ENCODE data around the gene PLCB3. TPM values are rescaled to one million over a fixed set of nuclear protein-coding genes. Genes with fewer than 3 reads are reported as not detected.
"Not testable (repeated sequence)": the region's sequence is repeated elsewhere in the genome, so short reads cannot be mapped to it uniquely, and the experiment has no call there.

The PLCB3 gene
- polyA plus RNA-seq, 6 donors from 2014 or later: 0.12 to 0.55 (median 0.21) TPM; not detected in 1

- Mint-ChIP-seq H3K9me3 (no peaks in the 10 kb centered on the region), H3K4me1 (peaks cover 17 to 44% (median 40%) of the 10 kb centered on the region in 3 donors), H3K27ac (peak overlapping the region in 5 of 6 donors; percentile 62 to 99 (median 69)), H3K4me3 (peak overlapping the region; percentile 22 to 87 (median 76)), H3K36me3 (no peaks in the 10 kb centered on the region), H3K27me3 (peaks cover 51 to 76% (median 61%) of the 10 kb centered on the region in 3 donors)
- DNase-seq (no peak), ATAC-seq (ENCODE audit: low read depth in 2 of 2) (no peak)
These were observed 47.9 kb downstream of the PLCB3 start for GRCh38 chr11:64298966-64299846.

GRCh38 chr11:64299847-64300648 lies 48.7 kb downstream of the PLCB3 start, which contains the start of gene CATSPERZ:
Gene CATSPERZ (plus strand): TSS chr11:64300358. CDS start chr11:64300411, 53 bp downstream.
- no peak for ATAC-seq (ENCODE audit: low read depth in 2 of 2)
- H3K36me3 Mint-ChIP-seq: no peaks in the 10 kb centered on the region
- peaks cover 17 to 48% (median 44%) of the 10 kb centered on the region in 3 donors for H3K4me1 Mint-ChIP-seq
- peak within 1 kb of the TSS; percentile 79 to 93 (median 88) for H3K4me3 Mint-ChIP-seq
- H3K9me3 Mint-ChIP-seq: no peaks in the 10 kb centered on the region
- peaks cover 49 to 70% (median 53%) of the 10 kb centered on the region in 3 donors for H3K27me3 Mint-ChIP-seq
- H3K27ac Mint-ChIP-seq: peak within 1 kb of the TSS; percentile 88 to 99 (median 96)
- DNase-seq: no peak

GRCh38 chr11:64303109-64304031 lies 52.0 kb downstream of the PLCB3 start:
- peaks cover 21 to 53% (median 44%) of the 10 kb centered on the region in 3 donors for H3K4me1 Mint-ChIP-seq
- no peaks in the 10 kb centered on the region for H3K9me3 Mint-ChIP-seq
- H3K4me3 Mint-ChIP-seq: peak overlapping the region in 4 of 8 donors; percentile 89 to 97 (median 94)
- H3K36me3 Mint-ChIP-seq: no peaks in the 10 kb centered on the region
- H3K27me3 Mint-ChIP-seq: peaks cover 18 to 37% (median 22%) of the 10 kb centered on the region in 3 donors
- H3K27ac Mint-ChIP-seq: peak overlapping the region in 5 of 6 donors; percentile 56 to 98 (median 82)
- DNase-seq: no peak
- ATAC-seq (ENCODE audit: low read depth in 2 of 2): no peak

- Mint-ChIP-seq H3K27ac (peak overlapping the region; percentile 91 to 98 (median 95)), H3K27me3 (peaks cover 16 to 31% (median 18%) of the 10 kb centered on the region in 3 donors), H3K9me3 (no peaks in the 10 kb centered on the region), H3K36me3 (no peaks in the 10 kb centered on the region), H3K4me1 (peaks cover 21 to 47% (median 44%) of the 10 kb centered on the region in 3 donors), H3K4me3 (peak overlapping the region in 7 of 8 donors; percentile 89 to 97 (median 94))
- ATAC-seq (ENCODE audit: low read depth in 2 of 2) (no peak), DNase-seq (no peak)
These were observed 52.6 kb downstream of the PLCB3 start for GRCh38 chr11:64304032-64304315.

GRCh38 chr11:64304316-64305072 lies 53.2 kb downstream of the PLCB3 start:
- Mint-ChIP-seq H3K27me3 (peaks cover 15 to 26% (median 16%) of the 10 kb centered on the region in 3 donors), H3K27ac (peak overlapping the region; percentile 91 to 98 (median 95)), H3K36me3 (no peaks in the 10 kb centered on the region), H3K9me3 (no peaks in the 10 kb centered on the region), H3K4me1 (peaks cover 21 to 50% (median 43%) of the 10 kb centered on the region in 3 donors), H3K4me3 (peak overlapping the region; percentile 89 to 97 (median 94))
- DNase-seq: peak; percentile 83
- ATAC-seq (ENCODE audit: low read depth in 2 of 2): peak; percentile 31 to 37

GRCh38 chr11:64305075-64305690 lies 53.9 kb downstream of the PLCB3 start, which contains the start of gene ESRRA:
Gene ESRRA (plus strand): TSS chr11:64305524. CDS start chr11:64307180, 1,656 bp downstream.
- peak within 1 kb of the TSS; percentile 94 to 100 (median 98) for H3K4me3 Mint-ChIP-seq
- ATAC-seq (ENCODE audit: low read depth in 2 of 2) (peak; percentile 64 to 65), DNase-seq (peak; percentile 100)
- H3K27me3 Mint-ChIP-seq: peaks cover 9 to 19% (median 15%) of the 10 kb centered on the region in 3 donors
- no peaks in the 10 kb centered on the region for H3K9me3 Mint-ChIP-seq
- peaks cover 17 to 48% (median 36%) of the 10 kb centered on the region in 3 donors for H3K4me1 Mint-ChIP-seq
- H3K27ac Mint-ChIP-seq: peak within 1 kb of the TSS; percentile 94 to 98 (median 98)
- no peaks in the 10 kb centered on the region for H3K36me3 Mint-ChIP-seq

GRCh38 chr11:64305691-64306562 lies 54.6 kb downstream of the PLCB3 start:
- Mint-ChIP-seq H3K4me3 (peak overlapping the region; percentile 94 to 100 (median 98)), H3K27ac (peak overlapping the region; percentile 89 to 98 (median 96)), H3K9me3 (no peaks in the 10 kb centered on the region), H3K36me3 (no peaks in the 10 kb centered on the region), H3K27me3 (peaks cover 1 to 12% (median 8%) of the 10 kb centered on the region in 3 donors), H3K4me1 (peaks cover 10 to 43% (median 32%) of the 10 kb centered on the region in 3 donors)
- ATAC-seq (ENCODE audit: low read depth in 2 of 2): peak; percentile 17 to 22
- DNase-seq: peak; percentile 69

GRCh38 chr11:64306563-64306875 lies 55.2 kb downstream of the PLCB3 start:
- DNase-seq (no peak), ATAC-seq (ENCODE audit: low read depth in 2 of 2) (no peak)
- Mint-ChIP-seq H3K27me3 (peaks cover 0 to 10% (median 5%) of the 10 kb centered on the region in 3 donors), H3K4me1 (peaks cover 10 to 39% (median 30%) of the 10 kb centered on the region in 3 donors), H3K36me3 (no peaks in the 10 kb centered on the region), H3K9me3 (no peaks in the 10 kb centered on the region), H3K27ac (peak overlapping the region; percentile 89 to 98 (median 96)), H3K4me3 (peak overlapping the region; percentile 94 to 100 (median 98))

GRCh38 chr11:64306876-64307622 lies 55.7 kb downstream of the PLCB3 start:
- peaks cover 0 to 10% (median 5%) of the 10 kb centered on the region in 3 donors for H3K27me3 Mint-ChIP-seq
- no peak for ATAC-seq (ENCODE audit: low read depth in 2 of 2)
- H3K27ac Mint-ChIP-seq: peak overlapping the region in 3 of 6 donors; percentile 21 to 89 (median 35)
- peak overlapping the region; percentile 47 to 100 (median 98) for H3K4me3 Mint-ChIP-seq
- no peaks in the 10 kb centered on the region for H3K36me3 Mint-ChIP-seq
- peaks cover 10 to 34% (median 30%) of the 10 kb centered on the region in 3 donors for H3K4me1 Mint-ChIP-seq
- no peak for DNase-seq
- no peaks in the 10 kb centered on the region for H3K9me3 Mint-ChIP-seq

- peak overlapping the region in 2 of 6 donors; percentile 18 to 35 for H3K27ac Mint-ChIP-seq
- peak overlapping the region in 6 of 8 donors; percentile 16 to 97 (median 37) for H3K4me3 Mint-ChIP-seq
- peaks cover 15 to 38% (median 35%) of the 10 kb centered on the region in 3 donors for H3K4me1 Mint-ChIP-seq
- H3K27me3 Mint-ChIP-seq; ATAC-seq (ENCODE audit: low read depth in 2 of 2); DNase-seq; H3K9me3 Mint-ChIP-seq; H3K36me3 Mint-ChIP-seq: not testable (repeated sequence)
These were observed 56.5 kb downstream of the PLCB3 start for GRCh38 chr11:64307795-64308194.

Measured in naive B cell (primary cell).